Loucy (cell line): Measurements from ENCODE around the gene NKPD1.

ENCODE experiments used
- H2AFZ ChIP-seq: fragments of 200-600 bp; sonication (generic); 2 replicates; pipeline ENCODE4 v1.6.0; 2016; ENCODE audit warnings: antibody characterized with exemption, mild to moderate bottlenecking, low read length, moderate library complexity
- H3F3A ChIP-seq: fragments of 200-600 bp; 2 replicates; pipeline ENCODE4 v1.6.0; 2016; ENCODE audit warnings: antibody characterized with exemption, low read depth, mild to moderate bottlenecking
- H3K27me3 ChIP-seq: fragments of 200-600 bp; sonication (generic); 2 replicates; pipeline ENCODE4 v1.6.1; 2014; ENCODE audit warnings: low read length, mild to moderate bottlenecking; ENCODE audit not compliant: insufficient read depth, poor library complexity, severe bottlenecking
- H3K36me3 ChIP-seq: fragments of 200-600 bp; sonication (generic); 2 replicates; pipeline ENCODE4 v1.6.1; 2016; ENCODE audit warnings: low read length; ENCODE audit not compliant: insufficient read depth
- H3K4me1 ChIP-seq: fragments of 200-600 bp; sonication (generic); 2 replicates; pipeline ENCODE4 v1.5.1; 2014; ENCODE audit warnings: low read length, mild to moderate bottlenecking; ENCODE audit not compliant: insufficient read depth, poor library complexity, severe bottlenecking
- H3K4me2 ChIP-seq: fragments of 200-600 bp; sonication (generic); 2 replicates; pipeline ENCODE4 v1.6.0; 2014; ENCODE audit warnings: antibody characterized with exemption, low read length, low read depth, mild to moderate bottlenecking; ENCODE audit not compliant: poor library complexity, severe bottlenecking
- H3K4me3 ChIP-seq: fragments of 200-600 bp; sonication (generic); 2 replicates; pipeline ENCODE4 v1.5.1; 2014; ENCODE audit warnings: low read length, mild to moderate bottlenecking, mixed read lengths; ENCODE audit not compliant: poor library complexity, severe bottlenecking
- H3K79me2 ChIP-seq: fragments of 200-600 bp; sonication (generic); 2 replicates; pipeline ENCODE4 v1.6.1; 2014; ENCODE audit warnings: low read length; ENCODE audit not compliant: insufficient read depth
- H3K9ac ChIP-seq: fragments of 200-600 bp; sonication (generic); 2 replicates; pipeline ENCODE4 v1.6.0; 2014; ENCODE audit warnings: mild to moderate bottlenecking, low read depth, low read length, moderate library complexity; ENCODE audit not compliant: poor library complexity, severe bottlenecking
- H3K9me2 ChIP-seq: fragments of 200-600 bp; sonication (generic); replicated peaks from 2 replicates; pipeline ENCODE4 v1.6.1; 2016; ENCODE audit warnings: low read depth, low read length, mixed read lengths
- H3K9me3 ChIP-seq: fragments of 200-600 bp; sonication (generic); 2 replicates; pipeline ENCODE4 v1.6.1; 2014; ENCODE audit warnings: mild to moderate bottlenecking, antibody characterized with exemption, low read length, low read depth; ENCODE audit not compliant: insufficient read depth
- H4K20me1 ChIP-seq: fragments of 200-600 bp; sonication (generic); 2 replicates; pipeline ENCODE4 v1.6.0; 2014; ENCODE audit warnings: antibody characterized with exemption, low read length, mild to moderate bottlenecking; ENCODE audit not compliant: insufficient read depth, poor library complexity, severe bottlenecking
- CTCF ChIP-seq: fragments of 200-600 bp; sonication (generic); conservative IDR thresholded peaks from 2 replicates; pipeline ENCODE4 v1.5.1; 2014; ENCODE audit warnings: mild to moderate bottlenecking, antibody characterized with exemption, low read length
- EZH2phosphoT487 ChIP-seq: fragments of 200-600 bp; IDR thresholded peaks from 2 replicates; pipeline ENCODE4 v1.6.1; 2018; ENCODE audit warnings: antibody characterized with exemption, mild to moderate bottlenecking, moderate library complexity, borderline replicate concordance

NKPD1 gene

GRCh38 chr19:45125360-45125759 lies 35.4 kb downstream of the NKPD1 start:
- Histone ChIP-seq H3K4me1 (no peaks in the 10 kb centered on the region), H3K79me2 (peaks cover 56% of the 10 kb centered on the region)
- TF ChIP-seq CTCF: no peak
- TF ChIP-seq EZH2phosphoT487: no peak

GRCh38 chr19:45124021-45124420 lies 36.8 kb downstream of the NKPD1 start:
- Histone ChIP-seq H4K20me1 (peaks cover 12% of the 10 kb centered on the region), H3K27me3 (no peaks in the 10 kb centered on the region), H3K4me2 (no peak overlapping the region), H3K4me3 (no peak overlapping the region), H3K9me2 (no peaks in the 10 kb centered on the region), H2AFZ (no peak overlapping the region), H3K36me3 (peaks cover 4% of the 10 kb centered on the region; the same call in 1 of the 2 replicates), H3K9me3 (no peaks in the 10 kb centered on the region), H3F3A (no peaks in the 10 kb centered on the region), H3K4me1 (no peaks in the 10 kb centered on the region), H3K79me2 (peaks cover 63% of the 10 kb centered on the region), H3K9ac (no peak overlapping the region)
- TF ChIP-seq CTCF: no peak
- TF ChIP-seq EZH2phosphoT487: no peak

More at GRCh38 chr19:45125360-45125759, 35.4 kb downstream of the NKPD1 start:
- Histone ChIP-seq H3K27me3 (no peaks in the 10 kb centered on the region), H2AFZ (no peak overlapping the region), H3K9ac (no peak overlapping the region), H3K9me3 (no peaks in the 10 kb centered on the region), H3K9me2 (no peaks in the 10 kb centered on the region), H3K4me2 (no peak overlapping the region), H3K4me3 (no peak overlapping the region), H3K36me3 (peaks cover 2% of the 10 kb centered on the region; the same call in 1 of the 2 replicates), H3F3A (no peaks in the 10 kb centered on the region), H4K20me1 (peaks cover 12% of the 10 kb centered on the region)

GRCh38 chr19:45123440-45123850 lies 37.3 kb downstream of the NKPD1 start:
- Histone ChIP-seq H3K36me3 (peaks cover 4% of the 10 kb centered on the region; the same call in 1 of the 2 replicates), H3F3A (no peaks in the 10 kb centered on the region), H3K79me2 (peaks cover 68% of the 10 kb centered on the region), H3K9me2 (no peaks in the 10 kb centered on the region), H3K4me2 (no peak overlapping the region), H3K9ac (no peak overlapping the region), H3K27me3 (no peaks in the 10 kb centered on the region), H2AFZ (no peak overlapping the region), H4K20me1 (peaks cover 16% of the 10 kb centered on the region), H3K9me3 (no peaks in the 10 kb centered on the region), H3K4me3 (no peak overlapping the region), H3K4me1 (peaks cover 4% of the 10 kb centered on the region)
- TF ChIP-seq CTCF (no peak), EZH2phosphoT487 (no peak)
